ENCODE data around the gene DNAH14. TPM values are rescaled to one million over a fixed set of nuclear protein-coding genes. Genes with fewer than 3 reads are reported as not detected.

DNAH14 gene
- total RNA-seq, 3 donors from 2014 or later, result 6.1 to 38.6 (median 23.9) TPM

DNA sequence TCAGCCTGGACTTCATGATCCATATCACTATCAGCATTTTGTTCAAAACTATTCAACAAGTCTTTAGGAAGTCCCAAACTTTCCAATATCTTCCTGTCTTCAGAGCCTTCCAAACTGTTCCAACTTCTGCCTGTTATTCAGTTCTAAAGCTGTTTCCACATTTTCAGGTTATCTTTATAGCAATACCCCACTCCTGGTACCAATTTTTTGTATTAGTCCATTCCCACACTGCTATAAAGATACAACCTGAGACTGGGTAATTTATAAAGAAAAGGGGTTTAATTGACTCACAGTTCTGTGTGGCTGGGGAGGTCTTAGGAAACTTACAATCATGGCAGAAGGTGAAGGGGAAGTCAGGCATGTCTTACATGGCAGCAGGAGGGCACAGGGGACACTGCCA lies 18.3 kb upstream of the DNAH14 start:
- Histone ChIP-seq H3K27ac (no peak overlapping the region), H3K27me3 (no peaks in the 10 kb centered on the region), H3K9me3 (peaks cover 16 to 48% of the 10 kb centered on the region in 2 donors), H3K4me1 (no peaks in the 10 kb centered on the region), H3K36me3 (no peaks in the 10 kb centered on the region), H3K4me3 (no peak overlapping the region)
- intact Hi-C loops (cut with DNase I; ENCODE audit: low total_unique reads), result no loop called here
- TF ChIP-seq, protein P1, sequence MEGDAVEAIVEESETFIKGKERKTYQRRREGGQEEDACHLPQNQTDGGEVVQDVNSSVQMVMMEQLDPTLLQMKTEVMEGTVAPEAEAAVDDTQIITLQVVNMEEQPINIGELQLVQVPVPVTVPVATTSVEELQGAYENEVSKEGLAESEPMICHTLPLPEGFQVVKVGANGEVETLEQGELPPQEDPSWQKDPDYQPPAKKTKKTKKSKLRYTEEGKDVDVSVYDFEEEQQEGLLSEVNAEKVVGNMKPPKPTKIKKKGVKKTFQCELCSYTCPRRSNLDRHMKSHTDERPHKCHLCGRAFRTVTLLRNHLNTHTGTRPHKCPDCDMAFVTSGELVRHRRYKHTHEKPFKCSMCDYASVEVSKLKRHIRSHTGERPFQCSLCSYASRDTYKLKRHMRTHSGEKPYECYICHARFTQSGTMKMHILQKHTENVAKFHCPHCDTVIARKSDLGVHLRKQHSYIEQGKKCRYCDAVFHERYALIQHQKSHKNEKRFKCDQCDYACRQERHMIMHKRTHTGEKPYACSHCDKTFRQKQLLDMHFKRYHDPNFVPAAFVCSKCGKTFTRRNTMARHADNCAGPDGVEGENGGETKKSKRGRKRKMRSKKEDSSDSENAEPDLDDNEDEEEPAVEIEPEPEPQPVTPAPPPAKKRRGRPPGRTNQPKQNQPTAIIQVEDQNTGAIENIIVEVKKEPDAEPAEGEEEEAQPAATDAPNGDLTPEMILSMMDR (IDR thresholded peaks at IDR 0.05), result no peak
- TF ChIP-seq POLR2AphosphoS5 (IDR thresholded peaks at IDR 0.05) (no peak), POLR2A (IDR thresholded peaks at IDR 0.05) (no peak)
- DNase-seq (ENCODE audit: low spot score in 2 of 2), result no peak

- Histone ChIP-seq H3K9me3 (peaks cover 16 to 48% of the 10 kb centered on the region in 2 donors), H3K4me1 (no peaks in the 10 kb centered on the region), H3K36me3 (no peaks in the 10 kb centered on the region), H3K27me3 (no peaks in the 10 kb centered on the region), H3K27ac (no peak overlapping the region), H3K4me3 (no peak overlapping the region)
- no peak for DNase-seq (ENCODE audit: low spot score in 2 of 2)
- no peak for TF ChIP-seq POLR2AphosphoS5 (IDR thresholded peaks at IDR 0.05)
- TF ChIP-seq POLR2A (IDR thresholded peaks at IDR 0.05), result no peak
- TF ChIP-seq, protein P1 (IDR thresholded peaks at IDR 0.05), result no peak
- intact Hi-C loops (cut with DNase I; ENCODE audit: low total_unique reads), result no loop called here
Observed at GRCh38 chr1:224914292-224914900, 15.1 kb upstream of the DNAH14 start.

DNA sequence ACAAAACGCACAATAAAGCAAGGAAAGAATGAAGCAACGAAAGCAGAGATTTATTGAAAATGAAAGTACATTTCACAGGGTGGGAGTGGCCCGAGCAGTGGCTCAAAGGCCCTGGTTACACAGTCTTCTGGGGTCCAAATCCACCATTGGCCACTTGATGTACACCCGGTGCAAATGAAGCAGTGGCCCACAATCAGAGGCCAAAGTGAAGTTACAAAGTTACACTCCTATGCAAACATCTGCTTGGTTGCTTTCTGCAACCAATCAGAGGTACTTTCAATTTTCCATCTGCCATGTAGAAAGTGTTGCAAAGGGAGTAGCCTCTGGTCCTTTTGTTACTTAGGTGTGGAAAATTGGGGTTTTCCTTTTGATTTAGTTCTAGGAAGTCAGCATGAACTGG lies 10.0 kb upstream of the DNAH14 start:
- Histone ChIP-seq H3K4me3 (no peak overlapping the region), H3K27ac (no peak overlapping the region), H3K27me3 (no peaks in the 10 kb centered on the region), H3K9me3 (peaks cover under 1 to 4% of the 10 kb centered on the region in 2 donors), H3K4me1 (no peaks in the 10 kb centered on the region), H3K36me3 (no peaks in the 10 kb centered on the region)
- TF ChIP-seq POLR2A (IDR thresholded peaks at IDR 0.05), result no peak
- TF ChIP-seq, protein P1 (IDR thresholded peaks at IDR 0.05), result no peak
- no peak for TF ChIP-seq POLR2AphosphoS5 (IDR thresholded peaks at IDR 0.05)
- DNase-seq (ENCODE audit: low spot score in 2 of 2), result no peak
- intact Hi-C loops (cut with DNase I; ENCODE audit: low total_unique reads), result no loop called here

DNA sequence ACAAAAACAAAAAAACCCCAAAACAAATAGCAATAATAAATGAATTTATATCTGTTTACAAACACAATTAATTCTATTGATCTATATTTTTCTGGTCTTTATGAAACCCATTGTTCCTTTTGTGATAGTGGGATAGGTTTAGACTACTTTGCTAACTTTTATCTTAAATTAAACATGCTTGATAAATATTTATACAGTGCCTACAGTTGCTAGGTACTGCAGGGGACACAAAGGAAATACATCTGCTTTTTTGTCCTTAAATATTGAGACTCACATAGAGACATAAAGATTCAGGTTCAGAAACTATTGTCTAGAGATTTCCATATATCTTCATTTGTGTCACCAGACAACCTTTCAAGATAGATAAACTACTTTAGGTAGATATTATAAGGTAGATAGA lies 8.5 kb upstream of the DNAH14 start:
- H3K4me3 ChIP-seq, result no peak overlapping the region
- no peak overlapping the region for H3K27ac ChIP-seq
- intact Hi-C loops (cut with DNase I; ENCODE audit: low total_unique reads), result no loop called here
- H3K4me1 ChIP-seq, result no peaks in the 10 kb centered on the region
- H3K36me3 ChIP-seq, result no peaks in the 10 kb centered on the region
- TF ChIP-seq POLR2A (IDR thresholded peaks at IDR 0.05), result no peak
- no peak for TF ChIP-seq POLR2AphosphoS5 (IDR thresholded peaks at IDR 0.05)
- TF ChIP-seq, protein P1 (IDR thresholded peaks at IDR 0.05), result no peak
- no peak for DNase-seq (ENCODE audit: low spot score in 2 of 2)
- no peaks in the 10 kb centered on the region for H3K27me3 ChIP-seq
- no peaks in the 10 kb centered on the region for H3K9me3 ChIP-seq

GRCh38 chr1:224921354-224921753 lies 8.1 kb upstream of the DNAH14 start:
- H3K27ac ChIP-seq, result no peak overlapping the region
- no peaks in the 10 kb centered on the region for H3K36me3 ChIP-seq
- DNase-seq (ENCODE audit: low spot score in 2 of 2), result no peak
- no peaks in the 10 kb centered on the region for H3K27me3 ChIP-seq
- no peaks in the 10 kb centered on the region for H3K4me1 ChIP-seq
- intact Hi-C loops (cut with DNase I; ENCODE audit: low total_unique reads), result no loop called here
- TF ChIP-seq, protein P1 (IDR thresholded peaks at IDR 0.05), result no peak
- TF ChIP-seq POLR2AphosphoS5 (IDR thresholded peaks at IDR 0.05) (no peak), POLR2A (IDR thresholded peaks at IDR 0.05) (no peak)
- H3K4me3 ChIP-seq, result no peak overlapping the region
- no peaks in the 10 kb centered on the region for H3K9me3 ChIP-seq

All from breast epithelium (tissue), 4 donors.